CD4-positive, alpha-beta memory T cell (primary cell): ENCODE measurements around the gene SLC35G4. TPM values are rescaled to one million over a fixed set of nuclear protein-coding genes. Genes with fewer than 3 reads are reported as not detected.

Source experiments
- CTCF ChIA-PET: fragments of 350-600 bp; sonication (Branson Sonifier 250); formaldehyde crosslinking; loops from one replicate; lab custom pipeline; 2021; ENCODE audit warnings: inconsistent platforms; ENCODE audit not compliant: partially characterized antibody; lab: Charles Lee
- POLR2A ChIA-PET: fragments of 350-600 bp; sonication (Branson Sonifier 250); formaldehyde crosslinking; loops from one replicate; lab custom pipeline; 2021; ENCODE audit not compliant: partially characterized antibody; lab: Charles Lee
- DNase-seq, 5 donors: peaks; one replicate each; pipeline versions ENCODE4 v3.0.0 to v3.0.0-alpha.2; 2020 to 2022; ENCODE audit warnings: mixed read lengths in 1 of 5
- H3K27ac ChIP-seq: one replicate; pipeline ENCODE4 v1.7.0; 2013; ENCODE audit warnings: low read depth, low read length
- H3K27me3 ChIP-seq: 2 replicates; pipeline ENCODE4 v1.7.0; 2013; ENCODE audit warnings: mild to moderate bottlenecking, low read length, moderate library complexity; ENCODE audit not compliant: insufficient read depth
- H3K36me3 ChIP-seq: 2 replicates; pipeline ENCODE4 v1.7.0; 2013; ENCODE audit warnings: mild to moderate bottlenecking, low read length, moderate library complexity; ENCODE audit not compliant: insufficient read depth
- H3K4me1 ChIP-seq: 2 replicates; pipeline ENCODE4 v1.7.0; 2013; ENCODE audit warnings: mild to moderate bottlenecking, low read length, moderate library complexity; ENCODE audit not compliant: insufficient read depth
- H3K4me3 ChIP-seq, 2 donors: one replicate each; pipeline ENCODE4 v1.7.0; 2013; ENCODE audit warnings: low read length in 2 of 2, mild to moderate bottlenecking in 1 of 2
- H3K9me3 ChIP-seq, 2 donors: one replicate each; pipeline ENCODE4 v1.7.0; 2013; ENCODE audit warnings: low read length in 2 of 2, control low read depth in 1 of 2; ENCODE audit not compliant: control insufficient read depth in 1 of 2
- H3K27ac Mint-ChIP-seq, 7 donors: one replicate each; pipeline ENCODE4 v1.8.0; 2020 to 2021; ENCODE audit warnings: mixed read lengths in 7 of 7, mild to moderate bottlenecking in 6 of 7, inconsistent platforms in 3 of 7, moderate library complexity in 3 of 7
- H3K27me3 Mint-ChIP-seq, 2 donors: one replicate each; pipeline ENCODE4 v1.8.0; 2020 to 2021; ENCODE audit warnings: mixed read lengths in 2 of 2
- H3K36me3 Mint-ChIP-seq, 2 donors: one replicate each; pipeline ENCODE4 v1.8.0; 2020 to 2021; ENCODE audit warnings: mixed read lengths in 2 of 2, inconsistent platforms in 1 of 2, mild to moderate bottlenecking in 1 of 2
- H3K4me1 Mint-ChIP-seq, 4 donors: one replicate each; pipeline ENCODE4 v1.8.0; 2020 to 2021; ENCODE audit warnings: mixed read lengths in 4 of 4, mild to moderate bottlenecking in 1 of 4
- H3K4me3 Mint-ChIP-seq, 8 donors: one replicate each; pipeline ENCODE4 v1.8.0; 2020 to 2021; ENCODE audit warnings: mixed read lengths in 8 of 8, mild to moderate bottlenecking in 7 of 8, moderate library complexity in 6 of 8, inconsistent platforms in 3 of 8
- H3K9me3 Mint-ChIP-seq, 8 donors: one replicate each; pipeline ENCODE4 v1.8.0; 2020 to 2021; ENCODE audit warnings: mixed read lengths in 8 of 8, mild to moderate bottlenecking in 5 of 8, inconsistent platforms in 3 of 8, moderate library complexity in 1 of 8
- intact Hi-C: fragments of 100-400 bp; cut with micrococcal nuclease; formaldehyde crosslinking; loops from one replicate; pipeline ENCODE4 v1.15.1; 2023
- polyA plus RNA-seq, 2 donors: library from polyadenylated mRNA; unstranded; fragments of 300-500 nt; fragmentation: Illumina TruSeq; gene quantifications; one replicate each; pipeline ENCODE4 v1.2.3, GENCODE V29; 2021
- total RNA-seq, 2 experiments: library from RNA; stranded (reverse); gene quantifications; one replicate each; pipeline ENCODE4 v1.2.3, GENCODE V29; 2021

SLC35G4 gene
- total and polyA plus RNA-seq, 4 experiments from 2014 or later: not detected

GRCh38 chr18:11653521-11653920 is 44.1 kb downstream of the SLC35G4 start:
- Histone ChIP-seq H3K9me3 (no peaks in the 10 kb centered on the region), H3K36me3 (no peaks in the 10 kb centered on the region), H3K4me3 (no peak overlapping the region), H3K27me3 (no peaks in the 10 kb centered on the region), H3K4me1 (no peaks in the 10 kb centered on the region), H3K27ac (no peak overlapping the region)
- H3K4me1 Mint-ChIP-seq: peaks cover 0 to 6% (median 3%) of the 10 kb centered on the region in 4 donors
- H3K27me3 Mint-ChIP-seq: peaks cover 15 to 40% of the 10 kb centered on the region in 2 donors
- ChIA-PET POLR2A (no interaction called here), CTCF (no interaction called here)
- H3K27ac Mint-ChIP-seq: no peak overlapping the region
- H3K36me3 Mint-ChIP-seq: no peaks in the 10 kb centered on the region
- intact Hi-C loops: no loop called here
- H3K4me3 Mint-ChIP-seq: no peak overlapping the region
- no peak for DNase-seq
- peaks cover 0 to 14% (median 4%) of the 10 kb centered on the region in 8 donors for H3K9me3 Mint-ChIP-seq

- peaks cover 14 to 45% of the 10 kb centered on the region in 2 donors for H3K27me3 Mint-ChIP-seq
- intact Hi-C loops: loop anchor here (5.0 kb wide), 2 partner anchors 217 to 282 kb away; no protein-coding TSS in a partner anchor
Measured at GRCh38 chr18:11654736-11655605, 45.6 kb downstream of the SLC35G4 start.

DNA sequence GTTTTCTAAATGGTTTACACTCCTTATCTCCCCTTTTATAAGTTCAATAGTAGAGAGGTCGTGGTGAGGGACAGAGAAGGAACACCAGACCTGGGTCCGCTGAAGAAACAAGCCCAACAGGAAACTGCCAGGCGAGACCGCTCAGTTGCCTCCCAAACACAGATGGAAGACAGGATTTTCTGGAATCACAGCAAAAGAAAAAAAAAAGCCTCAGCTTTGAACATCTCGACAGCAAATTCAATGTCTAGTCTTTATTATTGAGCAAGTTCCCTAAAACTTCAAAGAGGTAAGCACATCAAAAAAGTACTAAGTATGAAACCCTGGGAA is 46.2 kb downstream of the SLC35G4 start:
- peak overlapping the region in 1 of 2 donors; percentile 8 for H3K4me3 ChIP-seq
- ChIA-PET POLR2A (no interaction called here), CTCF (interaction anchor here (0.9 to 2.6 kb wide), 10 partner anchors 11 to 387 kb away, joined by 3 to 16 read pairs (median 4); no protein-coding TSS in a partner anchor)
- peaks cover 0 to 6% (median 3%) of the 10 kb centered on the region in 4 donors for H3K4me1 Mint-ChIP-seq
- peaks cover 17 to 45% of the 10 kb centered on the region in 2 donors for H3K27me3 Mint-ChIP-seq
- H3K27ac ChIP-seq: no peak overlapping the region
- H3K9me3 Mint-ChIP-seq: peaks cover 0 to 2% (median 0%) of the 10 kb centered on the region in 8 donors
- H3K36me3 Mint-ChIP-seq: no peaks in the 10 kb centered on the region
- DNase-seq: no peak
- intact Hi-C loops: loop anchor here (5.0 kb wide), 2 partner anchors 217 to 282 kb away; no protein-coding TSS in a partner anchor
- no peaks in the 10 kb centered on the region for H3K36me3 ChIP-seq
- H3K27me3 ChIP-seq: no peaks in the 10 kb centered on the region
- H3K4me1 ChIP-seq: no peaks in the 10 kb centered on the region
- H3K27ac Mint-ChIP-seq: no peak overlapping the region
- H3K4me3 Mint-ChIP-seq: peak overlapping the region in 1 of 8 donors; percentile 41
- H3K9me3 ChIP-seq: no peaks in the 10 kb centered on the region

More at GRCh38 chr18:11654736-11655605, 45.6 kb downstream of the SLC35G4 start:
- H3K27me3 ChIP-seq: no peaks in the 10 kb centered on the region
- peak overlapping the region in 1 of 2 donors; percentile 8 for H3K4me3 ChIP-seq
- Mint-ChIP-seq H3K27ac (no peak overlapping the region), H3K9me3 (peaks cover 0 to 3% (median 0%) of the 10 kb centered on the region in 8 donors), H3K4me3 (no peak overlapping the region), H3K4me1 (peaks cover 0 to 6% (median 3%) of the 10 kb centered on the region in 4 donors), H3K36me3 (no peaks in the 10 kb centered on the region)
- H3K36me3 ChIP-seq: no peaks in the 10 kb centered on the region
- DNase-seq: peak in 3 of 5 donors; percentile 5 to 16 (median 13)
- no peaks in the 10 kb centered on the region for H3K9me3 ChIP-seq
- CTCF ChIA-PET: interaction anchor here (0.9 to 2.6 kb wide), 10 partner anchors 11 to 388 kb away, joined by 3 to 16 read pairs (median 4); no protein-coding TSS in a partner anchor
- H3K27ac ChIP-seq: no peak overlapping the region
- POLR2A ChIA-PET: no interaction called here
- no peaks in the 10 kb centered on the region for H3K4me1 ChIP-seq

DNA sequence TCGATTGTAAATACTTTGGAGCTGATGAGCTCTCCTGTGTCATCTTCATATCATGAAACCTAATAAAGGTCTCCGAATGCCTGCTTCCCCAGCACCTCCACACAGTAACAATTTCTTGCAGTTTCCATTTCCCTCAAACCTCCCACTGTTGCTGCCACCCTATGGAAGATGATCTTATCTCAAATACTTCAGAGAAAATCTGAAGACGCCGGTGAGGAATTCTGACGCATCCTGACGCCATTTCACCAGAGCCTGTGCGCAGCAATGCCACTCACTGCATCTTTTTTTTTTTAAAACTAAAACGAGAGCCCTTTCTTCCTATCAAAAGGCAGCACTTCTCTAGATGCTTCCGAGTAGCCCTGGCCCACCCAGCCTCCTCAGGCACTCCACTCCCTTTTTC is 47.8 kb downstream of the SLC35G4 start:
- peaks cover 0 to 6% (median 3%) of the 10 kb centered on the region in 4 donors for H3K4me1 Mint-ChIP-seq
- no peaks in the 10 kb centered on the region for H3K27me3 ChIP-seq
- no peaks in the 10 kb centered on the region for H3K36me3 ChIP-seq
- no peak overlapping the region for H3K27ac ChIP-seq
- no peak overlapping the region for H3K4me3 Mint-ChIP-seq
- no peaks in the 10 kb centered on the region for H3K36me3 Mint-ChIP-seq
- no peak overlapping the region for H3K27ac Mint-ChIP-seq
- no peak overlapping the region for H3K4me3 ChIP-seq
- no peak for DNase-seq
- peaks cover 0 to 2% (median 0%) of the 10 kb centered on the region in 8 donors for H3K9me3 Mint-ChIP-seq
- no peaks in the 10 kb centered on the region for H3K9me3 ChIP-seq
- peaks cover 17 to 33% of the 10 kb centered on the region in 2 donors for H3K27me3 Mint-ChIP-seq
- intact Hi-C loops: loop anchor here (5.0 kb wide), 2 partner anchors 215 to 280 kb away; no protein-coding TSS in a partner anchor
- H3K4me1 ChIP-seq: no peaks in the 10 kb centered on the region
- POLR2A ChIA-PET: no interaction called here
- CTCF ChIA-PET: interaction anchor here (2.6 kb wide), 1 partner anchor 339 kb away, joined by 16 read pairs; no protein-coding TSS in a partner anchor

DNA sequence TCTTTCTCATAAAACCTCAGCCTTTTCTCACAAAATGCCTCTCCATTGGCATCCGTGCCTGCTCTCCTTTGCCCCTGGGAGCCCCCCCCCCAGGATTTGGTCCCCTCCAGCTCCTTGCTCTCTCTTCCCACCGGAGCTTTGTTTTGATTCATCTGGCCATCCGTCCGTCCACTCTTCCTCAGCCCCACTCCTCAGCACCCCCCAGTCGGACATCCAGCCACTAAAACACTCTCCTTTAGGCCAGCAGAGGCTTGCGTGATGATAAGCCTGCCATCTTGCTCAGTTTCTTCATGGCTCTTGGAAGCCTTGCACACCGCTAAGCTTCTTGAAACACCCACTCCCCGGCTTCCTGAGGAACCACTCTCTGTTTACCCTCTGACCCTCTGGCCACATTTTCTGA is 48.2 kb downstream of the SLC35G4 start:
- H3K27me3 ChIP-seq: no peaks in the 10 kb centered on the region
- Mint-ChIP-seq H3K9me3 (peaks cover 0 to 2% (median 0%) of the 10 kb centered on the region in 8 donors), H3K4me1 (peaks cover 0 to 6% (median 3%) of the 10 kb centered on the region in 4 donors), H3K27me3 (peaks cover 17 to 32% of the 10 kb centered on the region in 2 donors), H3K36me3 (no peaks in the 10 kb centered on the region), H3K4me3 (no peak overlapping the region), H3K27ac (no peak overlapping the region)
- ChIA-PET CTCF (interaction anchor here (0.6 kb wide), 1 partner anchor 165 kb away, joined by 3 read pairs; no protein-coding TSS in a partner anchor), POLR2A (no interaction called here)
- H3K4me1 ChIP-seq: no peaks in the 10 kb centered on the region
- DNase-seq: no peak
- no peak overlapping the region for H3K4me3 ChIP-seq
- no peaks in the 10 kb centered on the region for H3K36me3 ChIP-seq
- no peaks in the 10 kb centered on the region for H3K9me3 ChIP-seq
- intact Hi-C loops: loop anchor here (5.0 kb wide), 2 partner anchors 215 to 280 kb away; no protein-coding TSS in a partner anchor
- H3K27ac ChIP-seq: no peak overlapping the region

DNA sequence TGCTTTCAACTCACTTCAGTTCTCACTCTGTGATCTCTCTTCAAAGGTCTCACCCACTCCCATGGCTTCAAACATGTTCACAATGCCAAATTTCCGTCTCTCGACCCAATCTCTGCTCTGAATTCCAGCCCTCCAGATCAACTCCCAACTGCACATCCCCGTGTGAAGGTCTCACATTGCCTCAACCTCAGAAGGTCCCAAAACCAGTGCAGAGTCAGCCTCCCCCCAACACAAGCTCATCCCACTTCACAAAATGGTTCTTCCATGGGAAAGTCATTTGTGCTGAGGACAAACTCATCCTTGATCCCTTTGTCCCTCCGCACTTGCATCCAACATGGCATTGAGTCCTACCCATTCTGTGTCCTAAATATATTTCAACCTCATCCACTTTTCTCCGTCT is 48.6 kb downstream of the SLC35G4 start:
- DNase-seq: no peak
- CTCF ChIA-PET: interaction anchor here (0.6 kb wide), 1 partner anchor 166 kb away, joined by 3 read pairs; no protein-coding TSS in a partner anchor

DNA sequence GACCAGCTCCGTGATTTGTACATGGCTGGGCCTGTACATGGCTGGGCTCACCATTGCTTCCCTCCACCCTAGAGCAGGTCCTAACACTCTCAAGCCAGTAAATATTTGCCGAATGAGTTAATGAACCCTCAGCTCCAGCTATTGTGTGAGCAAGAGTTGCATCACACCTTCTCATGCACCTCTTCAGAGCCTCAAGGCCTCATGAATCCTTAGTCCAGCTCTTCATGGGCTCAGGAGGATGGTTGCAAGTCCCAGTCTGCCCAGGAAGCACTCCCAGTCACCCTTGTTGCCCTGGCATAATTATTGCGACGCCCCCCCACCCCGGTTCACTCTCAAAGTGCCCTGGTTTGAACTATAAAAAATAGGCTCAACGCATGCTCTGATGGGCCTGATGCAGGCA is 49.6 kb downstream of the SLC35G4 start:
- Histone ChIP-seq H3K9me3 (no peaks in the 10 kb centered on the region), H3K4me1 (no peaks in the 10 kb centered on the region), H3K27me3 (no peaks in the 10 kb centered on the region), H3K36me3 (no peaks in the 10 kb centered on the region), H3K27ac (no peak overlapping the region), H3K4me3 (no peak overlapping the region)
- ChIA-PET POLR2A (no interaction called here), CTCF (no interaction called here)
- Mint-ChIP-seq H3K9me3 (peaks cover 0 to 2% (median 0%) of the 10 kb centered on the region in 8 donors), H3K4me3 (no peak overlapping the region), H3K27me3 (peaks cover 14 to 26% of the 10 kb centered on the region in 2 donors), H3K36me3 (no peaks in the 10 kb centered on the region), H3K4me1 (peaks cover 0 to 6% (median 3%) of the 10 kb centered on the region in 4 donors), H3K27ac (no peak overlapping the region)
- no peak for DNase-seq
- intact Hi-C loops: loop anchor here (5.0 kb wide), 2 partner anchors 213 to 278 kb away; no protein-coding TSS in a partner anchor

More for the DNA sequence above, 48.6 kb downstream of the SLC35G4 start:
- no peak overlapping the region for H3K4me3 Mint-ChIP-seq
- no peak overlapping the region for H3K4me3 ChIP-seq
- intact Hi-C loops: loop anchor here (5.0 kb wide), 2 partner anchors 214 to 279 kb away; no protein-coding TSS in a partner anchor
- H3K9me3 ChIP-seq: no peaks in the 10 kb centered on the region
- no peak overlapping the region for H3K27ac Mint-ChIP-seq
- peaks cover 0 to 2% (median 0%) of the 10 kb centered on the region in 8 donors for H3K9me3 Mint-ChIP-seq
- POLR2A ChIA-PET: no interaction called here
- H3K4me1 ChIP-seq: no peaks in the 10 kb centered on the region
- peaks cover 0 to 6% (median 3%) of the 10 kb centered on the region in 4 donors for H3K4me1 Mint-ChIP-seq
- H3K27ac ChIP-seq: no peak overlapping the region
- H3K27me3 Mint-ChIP-seq: peaks cover 16 to 32% of the 10 kb centered on the region in 2 donors
- no peaks in the 10 kb centered on the region for H3K36me3 Mint-ChIP-seq
- no peaks in the 10 kb centered on the region for H3K36me3 ChIP-seq
- no peaks in the 10 kb centered on the region for H3K27me3 ChIP-seq
